ENCODE measurements around the gene NUS1. TPM values are rescaled to one million over a fixed set of nuclear protein-coding genes. Genes with fewer than 3 reads are reported as not detected.
"Not testable (repeated sequence)": the region's sequence is repeated elsewhere in the genome, so short reads cannot be mapped to it uniquely, and the experiment has no call there.

Gene NUS1
- 11.9 and 14.9 TPM in 2 replicates for total RNA-seq (2014; rRNA removed; shearing (Covaris generic))
- polyA plus RNA-seq (2015; cell fraction: cytosol; rRNA removed): 25.6 and 28.5 TPM in 2 replicates
- polyA plus RNA-seq (2015; cell fraction: nucleus; rRNA removed): 11.8 and 14.5 TPM in 2 replicates

DNA sequence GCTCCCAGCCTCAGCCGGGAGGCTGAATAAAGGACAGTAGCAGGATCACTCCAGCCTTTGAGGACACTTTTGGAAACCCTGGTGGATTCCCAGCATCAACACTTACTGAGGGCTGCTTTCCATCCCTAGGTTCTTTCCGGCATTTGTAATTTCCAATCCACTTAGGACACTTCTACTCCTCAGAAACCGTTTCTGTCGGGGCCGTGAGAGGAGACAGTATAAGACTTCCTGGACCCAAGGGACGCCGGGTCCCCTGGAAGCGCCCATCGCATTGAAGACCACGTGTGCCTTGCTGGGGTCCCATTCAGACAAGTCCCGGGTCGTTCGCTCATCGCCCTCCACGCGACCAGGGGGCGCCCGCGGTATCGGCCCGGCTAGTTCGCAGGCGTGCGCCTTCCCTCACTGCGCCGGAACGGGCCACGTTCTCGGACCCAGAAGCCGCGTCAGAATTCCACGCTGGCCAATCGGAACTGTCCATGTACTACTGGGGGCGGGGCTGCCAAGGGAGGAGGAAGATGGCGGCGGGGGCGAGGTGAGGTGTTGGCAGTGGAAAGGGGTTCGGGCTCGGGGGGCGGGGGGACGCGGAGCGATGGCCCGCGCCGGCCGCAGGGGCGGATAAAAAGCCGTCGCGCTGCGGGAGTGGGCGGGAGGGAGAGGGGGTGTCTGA, at the start of gene NUS1:
Gene NUS1 (plus strand): TSS at position 479 of the 667 bp plus-strand sequence. CDS start 202 bp downstream, outside the sequence.
- in situ Hi-C loops (cut with HindIII; ENCODE audit: low pct_unique_long_range_greater_than_20kb, low sequenced_read_pairs): no loop called here
- peak; percentile 96 for DNase-seq (ENCODE audit: low read depth, low spot score)

DNA sequence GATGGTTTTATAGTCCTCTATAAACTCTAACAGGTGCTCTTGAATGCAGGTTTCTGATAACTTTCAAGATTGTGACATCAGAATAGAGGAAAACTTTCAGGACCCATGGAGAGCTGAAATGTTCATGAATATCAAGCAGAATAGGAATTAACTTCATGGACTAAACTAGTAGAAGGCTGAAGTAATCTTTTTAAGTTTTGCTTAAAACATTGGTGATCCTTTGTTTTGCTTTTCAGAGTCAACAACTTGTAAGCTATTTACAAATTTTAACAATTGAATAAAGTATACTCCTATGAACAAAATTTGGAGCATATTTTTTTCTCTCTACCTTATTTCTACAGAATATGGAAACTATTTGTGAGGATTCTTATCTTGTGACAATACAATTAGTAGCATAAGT, 47.7 kb upstream of the NUS1 start:
- no peak for DNase-seq (ENCODE audit: low read depth, low spot score)

DNA sequence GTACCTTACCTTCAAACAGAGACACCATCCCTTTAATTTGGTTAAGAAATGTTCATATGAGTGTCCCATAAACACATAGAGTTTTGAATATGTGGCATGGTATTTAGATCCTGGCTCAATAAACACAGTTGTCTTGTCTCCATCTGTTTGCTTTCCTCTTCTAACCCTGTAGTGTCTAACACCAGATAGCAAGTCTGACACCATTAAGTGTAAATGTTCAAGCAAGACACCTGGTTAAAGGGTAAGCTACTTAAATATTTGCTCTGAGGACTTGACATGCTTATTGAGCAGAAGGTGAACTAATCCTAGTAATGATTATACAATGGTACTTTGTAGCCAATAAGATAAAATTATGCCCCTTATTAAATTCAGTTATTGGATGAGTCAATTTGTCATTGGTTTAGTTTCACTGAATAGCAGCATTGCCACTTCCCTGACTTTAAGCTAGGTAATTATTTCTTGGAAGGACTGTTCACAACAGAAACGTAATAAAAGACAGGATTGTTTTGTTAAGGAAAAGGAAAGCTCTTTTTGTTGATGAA, 46.1 kb upstream of the NUS1 start:
- in situ Hi-C loops (cut with HindIII; ENCODE audit: low pct_unique_long_range_greater_than_20kb, low sequenced_read_pairs): no loop called here
- no peak for DNase-seq (ENCODE audit: low read depth, low spot score)

More for the DNA sequence above, 47.7 kb upstream of the NUS1 start:
- in situ Hi-C loops (cut with HindIII; ENCODE audit: low pct_unique_long_range_greater_than_20kb, low sequenced_read_pairs): no loop called here

DNA sequence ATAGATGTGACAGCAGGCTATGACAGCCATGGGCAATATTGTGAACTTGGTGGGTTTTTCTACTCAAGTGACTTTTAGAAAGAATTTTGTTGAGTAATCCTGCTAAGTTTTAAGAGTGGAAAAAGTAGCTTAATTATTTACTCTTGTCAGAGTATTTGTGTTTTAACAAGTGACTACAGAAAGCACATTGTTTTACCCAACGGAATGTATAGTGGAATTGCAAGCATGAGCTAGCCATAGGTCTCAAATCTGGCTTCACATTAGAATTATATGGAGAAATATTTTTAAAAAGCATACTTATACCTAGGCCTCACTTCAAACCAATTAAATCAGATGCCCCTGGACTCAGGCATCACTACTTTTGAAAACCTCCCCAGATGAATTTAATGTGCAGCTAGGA, 37.5 kb upstream of the NUS1 start:
- DNase-seq (ENCODE audit: low read depth, low spot score): no peak
- in situ Hi-C loops (cut with HindIII; ENCODE audit: low pct_unique_long_range_greater_than_20kb, low sequenced_read_pairs): no loop called here

DNA sequence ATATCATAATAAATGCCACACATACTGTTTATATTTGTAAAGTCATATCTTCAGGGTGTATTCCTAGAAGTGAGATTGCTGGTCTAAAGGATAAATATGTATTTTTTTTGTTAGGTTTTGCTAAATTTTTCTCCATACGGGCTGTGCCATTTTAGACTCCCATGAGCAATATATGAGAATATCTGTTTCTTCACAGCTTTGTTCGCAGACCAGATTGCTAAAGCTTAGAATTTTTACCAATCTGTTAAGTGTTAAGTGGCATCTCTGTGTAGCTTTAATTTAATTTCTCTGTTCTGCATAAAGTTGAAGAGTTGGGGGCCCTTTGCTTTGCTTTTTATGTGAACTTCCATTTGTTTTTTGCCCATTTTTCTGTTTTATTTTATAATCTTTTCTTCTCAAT, 32.3 kb upstream of the NUS1 start:
- DNase-seq (ENCODE audit: low read depth, low spot score): no peak
- in situ Hi-C loops (cut with HindIII; ENCODE audit: low pct_unique_long_range_greater_than_20kb, low sequenced_read_pairs): no loop called here

DNA sequence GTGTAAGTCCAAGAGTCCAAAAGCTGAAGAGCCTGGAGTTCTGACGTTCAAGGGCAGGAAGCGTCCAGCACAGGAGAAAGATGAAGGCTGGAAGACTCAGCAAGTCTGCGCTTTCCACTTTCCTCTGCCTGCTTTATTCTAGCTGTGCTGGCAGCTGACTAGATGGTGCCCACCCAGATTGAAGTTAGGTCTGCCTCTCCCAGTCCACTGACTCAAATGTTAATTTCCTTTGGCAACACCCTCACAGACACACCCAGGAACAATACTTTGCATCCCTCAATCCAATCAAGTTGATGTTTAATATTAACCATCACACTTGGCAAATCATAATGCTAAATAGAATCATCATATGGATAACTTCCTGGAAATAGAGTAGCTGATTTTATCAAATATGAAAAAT, 23.3 kb upstream of the NUS1 start:
- DNase-seq (ENCODE audit: low read depth, low spot score); in situ Hi-C loops (cut with HindIII; ENCODE audit: low pct_unique_long_range_greater_than_20kb, low sequenced_read_pairs): not testable (repeated sequence)

DNA sequence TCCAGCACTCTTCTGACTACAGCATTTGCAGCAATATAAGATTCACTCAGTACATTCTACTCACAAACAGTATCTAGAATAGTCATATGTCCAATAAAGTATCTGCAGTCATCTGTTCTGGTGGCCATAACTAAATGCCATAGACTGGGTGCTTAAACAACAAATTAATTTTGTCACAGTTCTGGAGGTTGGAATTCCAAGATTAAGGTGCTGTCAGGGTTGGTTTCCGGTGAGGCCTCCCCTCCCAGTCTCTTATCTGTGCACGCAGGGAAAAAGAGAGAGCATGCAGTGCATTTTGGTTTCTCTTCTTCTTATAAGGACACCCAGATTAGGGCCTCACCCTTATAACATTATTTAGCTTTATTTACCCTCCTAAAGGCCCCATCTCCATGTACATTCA, 21.3 kb upstream of the NUS1 start:
- DNase-seq (ENCODE audit: low read depth, low spot score): no peak
- in situ Hi-C loops (cut with HindIII; ENCODE audit: low pct_unique_long_range_greater_than_20kb, low sequenced_read_pairs): no loop called here

DNA sequence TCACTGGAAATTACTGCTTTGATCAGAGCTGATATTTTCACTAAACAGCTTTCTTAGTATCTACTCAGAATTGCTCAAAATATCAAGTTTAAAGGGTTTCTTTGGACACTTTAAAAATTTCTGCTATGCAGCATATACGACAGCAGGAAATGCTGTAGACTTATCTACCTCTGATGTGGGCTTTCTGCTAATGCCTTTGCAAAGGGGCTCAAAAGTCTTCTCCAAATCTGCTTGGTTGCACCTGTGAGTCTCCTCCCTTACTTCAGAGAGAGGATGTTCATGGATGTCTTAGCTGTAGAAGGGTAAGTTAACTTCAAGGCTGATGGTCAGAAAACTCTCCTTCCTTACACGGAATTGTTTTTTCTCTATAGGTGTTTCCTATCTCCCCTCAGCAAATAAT, 19.9 kb upstream of the NUS1 start:
- in situ Hi-C loops (cut with HindIII; ENCODE audit: low pct_unique_long_range_greater_than_20kb, low sequenced_read_pairs): no loop called here
- DNase-seq (ENCODE audit: low read depth, low spot score): no peak

DNA sequence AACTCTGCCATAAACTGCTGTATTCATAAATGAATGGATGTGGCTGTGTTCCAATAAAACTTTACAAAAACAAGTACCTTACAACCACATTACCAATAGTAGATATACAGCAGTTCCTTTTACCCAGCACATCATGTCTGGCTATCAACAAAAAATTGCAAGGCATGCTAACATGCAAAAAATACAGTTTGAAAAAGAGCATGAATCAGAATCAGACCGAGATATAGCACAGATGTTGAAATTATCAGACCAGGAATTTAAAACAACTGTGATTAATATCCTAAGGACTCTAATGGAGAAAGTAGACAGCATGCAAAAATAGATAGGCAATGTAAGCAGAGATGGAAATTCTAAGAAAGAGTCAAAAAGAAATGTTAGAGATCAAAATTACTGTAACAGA, 8.4 kb upstream of the NUS1 start:
- in situ Hi-C loops (cut with HindIII; ENCODE audit: low pct_unique_long_range_greater_than_20kb, low sequenced_read_pairs): no loop called here

DNA sequence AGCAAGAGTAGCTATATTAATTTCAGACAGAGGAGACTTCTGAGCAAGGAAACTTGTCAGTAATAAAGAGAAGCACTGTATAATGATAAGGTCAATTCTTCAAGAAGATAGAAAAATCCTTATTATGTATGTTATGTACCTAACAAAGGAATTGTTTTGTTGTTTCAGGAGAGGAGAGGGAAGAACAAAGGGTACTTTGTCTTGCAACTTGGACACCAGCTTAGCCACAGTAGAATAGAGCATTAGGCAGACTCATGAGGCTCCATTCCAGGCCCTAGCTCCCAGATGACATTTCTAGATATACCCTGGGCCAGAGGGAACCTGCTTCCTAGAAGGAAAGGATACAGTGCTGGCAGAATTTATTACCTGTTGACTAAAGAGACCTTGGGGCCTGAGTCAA, 6.5 kb upstream of the NUS1 start:
- in situ Hi-C loops (cut with HindIII; ENCODE audit: low pct_unique_long_range_greater_than_20kb, low sequenced_read_pairs): no loop called here
- peak; percentile 80 for DNase-seq (ENCODE audit: low read depth, low spot score)

More for the DNA sequence above, 8.4 kb upstream of the NUS1 start:
- no peak for DNase-seq (ENCODE audit: low read depth, low spot score)

DNA sequence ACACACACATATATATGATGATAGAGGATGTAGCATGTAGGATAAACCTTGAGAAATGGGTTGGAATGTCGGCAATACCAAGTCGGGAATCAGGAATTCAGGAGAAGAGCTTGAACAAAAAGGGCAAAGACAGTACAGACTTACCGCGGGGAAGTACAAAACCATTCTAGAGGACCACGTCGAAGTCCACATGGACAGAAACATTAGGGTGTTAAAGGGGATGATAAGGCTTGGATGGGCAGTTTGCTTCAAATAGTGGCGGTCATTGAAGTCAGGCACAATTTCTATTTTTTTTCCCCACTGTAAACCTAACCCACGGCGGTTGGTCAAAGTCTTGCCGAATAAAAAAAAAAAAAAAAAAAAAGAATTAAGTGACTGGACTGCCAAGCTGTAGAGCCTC, 766 bp upstream of the NUS1 start:
- in situ Hi-C loops (cut with HindIII; ENCODE audit: low pct_unique_long_range_greater_than_20kb, low sequenced_read_pairs): no loop called here

DNA sequence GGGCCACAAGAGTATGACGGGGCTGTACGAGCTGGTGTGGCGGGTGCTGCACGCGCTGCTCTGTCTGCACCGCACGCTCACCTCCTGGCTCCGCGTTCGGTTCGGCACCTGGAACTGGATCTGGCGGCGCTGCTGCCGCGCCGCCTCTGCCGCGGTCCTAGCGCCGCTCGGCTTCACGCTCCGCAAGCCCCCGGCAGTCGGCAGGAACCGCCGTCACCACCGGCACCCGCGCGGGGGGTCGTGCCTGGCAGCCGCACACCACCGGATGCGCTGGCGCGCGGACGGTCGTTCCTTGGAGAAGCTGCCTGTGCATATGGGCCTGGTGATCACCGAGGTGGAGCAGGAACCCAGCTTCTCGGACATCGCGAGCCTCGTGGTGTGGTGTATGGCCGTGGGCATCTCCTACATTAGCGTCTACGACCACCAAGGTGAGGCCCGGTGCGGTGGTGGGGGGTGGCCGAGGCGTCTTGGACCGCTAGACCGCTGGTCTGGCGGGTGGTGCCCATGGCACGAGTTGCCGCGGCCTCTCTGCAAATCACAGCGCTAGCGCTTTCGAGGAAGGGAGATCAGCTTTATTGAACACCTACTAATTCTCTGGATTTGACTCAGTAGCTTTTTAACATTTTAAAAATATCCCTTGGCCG, 511 bp downstream of the NUS1 start:
- in situ Hi-C loops (cut with HindIII; ENCODE audit: low pct_unique_long_range_greater_than_20kb, low sequenced_read_pairs); DNase-seq (ENCODE audit: low read depth, low spot score): not testable (repeated sequence)

More for the DNA sequence above, 766 bp upstream of the NUS1 start:
- no peak for DNase-seq (ENCODE audit: low read depth, low spot score)

DNA sequence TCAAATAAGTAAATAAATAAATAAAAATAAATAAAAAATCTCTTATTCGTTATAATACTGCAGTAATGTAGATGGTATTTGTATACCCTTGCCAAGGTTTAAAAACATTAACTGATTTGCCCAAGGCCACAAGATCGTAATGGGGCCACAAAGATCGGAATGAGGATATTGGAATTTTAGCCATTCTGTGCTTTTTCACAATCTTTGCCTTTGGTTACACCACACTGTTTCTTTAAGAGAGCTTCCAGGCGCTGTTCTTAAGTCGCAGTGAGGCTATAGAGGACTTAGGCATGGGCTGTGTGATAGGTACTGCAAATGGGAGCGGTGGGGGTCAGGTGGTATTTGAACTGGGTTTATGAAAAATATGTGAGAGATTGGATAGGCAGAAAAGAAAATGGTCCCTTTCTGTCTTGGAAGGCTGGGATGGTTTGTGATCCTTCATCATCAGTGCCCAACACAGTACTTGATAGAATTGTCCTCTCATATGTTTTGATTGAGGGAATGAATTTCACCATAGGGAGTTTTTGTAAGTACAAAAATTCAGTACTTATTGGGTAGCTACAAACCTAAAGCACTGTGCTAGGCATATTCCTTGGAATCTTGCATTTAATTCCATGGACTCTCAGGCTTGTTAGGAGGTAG, 1.4 kb downstream of the NUS1 start:
- DNase-seq (ENCODE audit: low read depth, low spot score): no peak
- in situ Hi-C loops (cut with HindIII; ENCODE audit: low pct_unique_long_range_greater_than_20kb, low sequenced_read_pairs): no loop called here

DNA sequence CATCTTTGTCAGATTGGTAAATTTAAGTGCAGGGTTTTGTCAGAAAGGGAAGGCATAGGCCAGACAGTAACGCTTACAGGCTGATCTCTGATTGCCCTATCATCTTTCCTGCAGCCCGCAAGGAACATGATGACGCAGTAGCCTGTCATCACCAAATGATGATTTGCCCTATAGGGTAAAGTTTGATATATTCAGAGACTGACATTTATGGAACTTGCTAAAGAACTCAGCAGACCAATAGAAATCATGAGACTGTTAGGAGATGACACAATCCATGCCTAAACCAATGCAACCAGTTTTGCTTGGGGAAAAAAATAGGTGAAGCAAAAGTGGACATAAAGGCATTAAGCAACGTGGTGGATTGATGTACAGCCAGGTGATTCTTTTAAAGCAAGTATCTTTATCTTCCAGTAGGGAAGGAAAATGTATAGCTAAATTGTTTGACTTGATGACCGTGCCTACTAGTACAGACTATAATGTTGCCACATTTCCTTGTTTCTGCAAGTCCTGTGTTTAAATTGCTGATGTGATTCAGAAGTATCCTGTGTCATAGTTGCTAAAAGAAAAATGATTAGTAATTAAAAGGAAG, 2.4 kb downstream of the NUS1 start:
- in situ Hi-C loops (cut with HindIII; ENCODE audit: low pct_unique_long_range_greater_than_20kb, low sequenced_read_pairs): no loop called here
- peak; percentile 13 for DNase-seq (ENCODE audit: low read depth, low spot score)

DNA sequence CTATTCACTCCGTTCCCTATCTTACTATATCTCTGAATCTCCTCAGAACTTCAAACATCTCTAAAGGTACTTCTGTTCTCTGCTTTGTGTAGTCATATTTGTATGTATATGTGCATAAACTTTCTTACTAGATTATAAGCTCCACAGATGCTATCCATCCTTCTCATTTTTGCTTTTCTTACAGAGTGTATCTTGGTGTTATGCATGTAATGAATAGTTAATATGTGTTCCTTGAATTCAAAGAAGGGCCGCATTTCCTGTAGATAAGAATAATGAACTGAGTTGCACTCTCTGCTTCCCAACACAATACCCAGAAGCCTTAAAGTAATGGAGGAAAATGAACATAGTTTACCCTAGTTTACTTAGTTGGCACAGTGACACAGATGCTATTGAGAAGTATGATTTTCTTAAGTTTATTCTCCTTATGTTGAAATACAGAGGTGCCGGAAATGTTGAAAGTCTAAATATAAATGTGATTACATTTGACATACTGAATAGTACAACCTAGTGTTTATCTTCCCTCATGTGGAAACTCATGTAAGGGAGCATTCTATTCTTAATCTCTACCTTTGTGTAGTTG, 6.0 kb downstream of the NUS1 start:
- in situ Hi-C loops (cut with HindIII; ENCODE audit: low pct_unique_long_range_greater_than_20kb, low sequenced_read_pairs): no loop called here
- DNase-seq (ENCODE audit: low read depth, low spot score): no peak

DNA sequence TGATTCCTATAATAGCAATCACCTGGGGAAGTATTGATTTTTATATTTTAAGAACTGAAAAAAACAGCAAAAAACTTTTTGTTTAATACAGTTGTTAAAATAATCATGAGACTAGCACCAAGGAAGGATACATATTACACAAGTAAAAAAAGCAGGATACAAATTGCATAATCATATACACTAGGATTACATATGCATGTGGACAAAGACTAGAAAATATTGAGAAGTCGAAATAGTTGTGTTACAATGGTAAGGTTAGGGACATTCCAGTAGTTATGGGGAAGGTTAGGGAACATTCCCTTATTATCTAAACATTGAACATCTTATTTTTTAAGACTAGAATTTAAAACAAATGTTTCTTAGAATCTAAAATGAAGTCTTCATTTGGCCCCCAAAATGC, 9.5 kb downstream of the NUS1 start:
- in situ Hi-C loops (cut with HindIII; ENCODE audit: low pct_unique_long_range_greater_than_20kb, low sequenced_read_pairs): no loop called here
- DNase-seq (ENCODE audit: low read depth, low spot score): no peak

DNA sequence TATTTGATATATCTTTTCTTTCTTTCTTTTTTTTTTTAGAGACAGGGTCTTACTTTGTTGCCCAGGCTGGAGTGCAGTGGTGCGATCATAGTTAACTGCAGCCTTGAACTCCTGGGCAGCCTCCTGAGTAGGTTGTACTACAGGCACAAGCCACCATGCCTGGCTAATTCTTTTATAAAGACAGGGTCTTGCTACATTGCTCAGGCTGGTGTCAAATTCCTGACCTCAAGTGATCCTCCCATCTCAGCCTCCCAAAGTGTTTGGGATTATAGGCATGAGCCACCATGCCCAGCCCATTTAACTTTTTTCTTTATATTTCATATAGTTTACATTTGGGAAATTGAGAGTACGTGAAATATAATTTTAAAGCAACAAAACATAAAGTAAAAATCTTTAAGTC, 10.1 kb downstream of the NUS1 start:
- in situ Hi-C loops (cut with HindIII; ENCODE audit: low pct_unique_long_range_greater_than_20kb, low sequenced_read_pairs): no loop called here
- DNase-seq (ENCODE audit: low read depth, low spot score): no peak

All from SK-MEL-5 (cell line).